HCT116 (cell line): Measurements from ENCODE around the gene FAM20C. TPM values are rescaled to one million over a fixed set of nuclear protein-coding genes. Genes with fewer than 3 reads are reported as not detected.

Experiments
- ATAC-seq: fragments of 200-7000 bp; cut with Tn5 transposase; 2 replicates; pipeline ENCODE4 v1.9.1; 2020; ENCODE audit warnings: mild to moderate bottlenecking, moderate library complexity
- BruUV-seq: library from RNA; stranded (reverse); fragments of 400-500 nt; replicated peaks from 2 replicates; lab custom pipeline; 2021; lab: Mats Ljungman, UMichigan
- CTCF ChIA-PET: fragments of 300-600 bp; sonication (Branson Sonifier 250); formaldehyde crosslinking; loops from one replicate; lab custom pipeline; 2021; ENCODE audit warnings: antibody characterized with exemption; lab: Charles Lee
- POLR2A ChIA-PET: fragments of 300-600, 350-600 bp; sonication (Branson Sonifier 250); formaldehyde crosslinking; loops from one replicate; lab custom pipeline; 2021; ENCODE audit warnings: antibody characterized with exemption; lab: Charles Lee
- RAD21 ChIA-PET, 2 experiments: fragments of 300-600 bp; sonication (Branson Sonifier 250); formaldehyde crosslinking; loops; one replicate each; lab custom pipeline; 2023; ENCODE audit warnings: low total read pairs in 2 of 2; ENCODE audit not compliant: uncharacterized antibody in 2 of 2, unreplicated experiment in 2 of 2, low non-redundant PET in 1 of 2; lab: Charles Lee
- DNase-seq: peaks from one replicate; pipeline ENCODE4 v3.0.0-alpha.2; 2010; ENCODE audit warnings: low read depth, low spot score
- H2AFZ ChIP-seq: fragments of 200-600 bp; shearing (Covaris generic), sonication (generic); 2 replicates; pipeline ENCODE4 v1.6.1; 2017; ENCODE audit warnings: low read depth, mixed run types, mixed read lengths, antibody characterized with exemption, low read length; ENCODE audit not compliant: poor library complexity, severe bottlenecking
- H3K27ac ChIP-seq: 2 replicates; pipeline ENCODE4 v1.5.1; 2012; ENCODE audit warnings: low read depth, low read length
- H3K27me3 ChIP-seq: fragments of 200-600 bp; sonication (generic); 2 replicates; pipeline ENCODE4 v1.6.1; 2016; ENCODE audit warnings: mixed run types, low read length, mixed read lengths; ENCODE audit not compliant: insufficient read depth
- H3K36me3 ChIP-seq, 2 experiments: fragments of 200-500 bp in 1 of 2; fragments of 200-600 bp in 1 of 2; sonication (Bioruptor generic) in 1 of 2; sonication (generic) in 1 of 2; 2 replicates each; pipeline versions ENCODE4 v1.5.1 to v1.6.1; 2014 to 2016; ENCODE audit warnings: low read length in 2 of 2, inconsistent platforms in 1 of 2, mixed read lengths in 1 of 2, mixed run types in 1 of 2; ENCODE audit not compliant: insufficient read depth in 2 of 2, control insufficient read depth in 1 of 2
- H3K4me1 ChIP-seq, 2 experiments: fragments of 200-600 bp in 1 of 2; sonication (generic) in 1 of 2; 2 replicates each; pipeline versions ENCODE4 v1.5.1 to v1.6.1; 2012 to 2017; ENCODE audit warnings: low read length in 2 of 2, inconsistent platforms in 1 of 2, mild to moderate bottlenecking in 1 of 2, mixed read lengths in 1 of 2, mixed run types in 1 of 2, moderate library complexity in 1 of 2; ENCODE audit not compliant: insufficient read depth in 2 of 2, control insufficient read depth in 1 of 2
- H3K4me2 ChIP-seq: fragments of 200-600 bp; sonication (generic); 2 replicates; pipeline ENCODE4 v1.6.1; 2017; ENCODE audit warnings: mixed run types, low read length, mixed read lengths
- H3K4me3 ChIP-seq, 2 experiments: fragments of 200-600 bp in 1 of 2; sonication (generic) in 1 of 2; replicated peaks in 1 of 2; 2 replicates each; pipeline ENCODE4 v1.5.1; 2011 to 2016; ENCODE audit warnings: low read length in 2 of 2, control low read depth in 1 of 2, low read depth in 1 of 2, mild to moderate bottlenecking in 1 of 2, mixed read lengths in 1 of 2, mixed run types in 1 of 2
- H3K79me2 ChIP-seq: fragments of 200-600 bp; sonication (generic); 2 replicates; pipeline ENCODE4 v1.6.1; 2017; ENCODE audit warnings: mild to moderate bottlenecking, mixed run types, low read length, moderate library complexity, mixed read lengths; ENCODE audit not compliant: insufficient read depth
- H3K9ac ChIP-seq: fragments of 200-600 bp; sonication (generic); 2 replicates; pipeline ENCODE4 v1.6.1; 2016; ENCODE audit warnings: low read length, mixed read lengths
- H3K9me2 ChIP-seq: fragments of 200-600 bp; sonication (generic), shearing (Covaris generic); 2 replicates; pipeline ENCODE4 v1.6.1; 2017; ENCODE audit warnings: mixed run types, mild to moderate bottlenecking, moderate library complexity; ENCODE audit not compliant: insufficient read depth
- H3K9me3 ChIP-seq, 2 experiments: fragments of 200-500 bp in 1 of 2; fragments of 200-600 bp in 1 of 2; sonication (Bioruptor generic) in 1 of 2; sonication (generic) in 1 of 2; 2 replicates each; pipeline ENCODE4 v1.6.1; 2014 to 2017; ENCODE audit warnings: low read length in 2 of 2, mixed read lengths in 2 of 2, inconsistent platforms in 1 of 2, low read depth in 1 of 2, mild to moderate bottlenecking in 1 of 2, mixed run types in 1 of 2, moderate library complexity in 1 of 2; ENCODE audit not compliant: control insufficient read depth in 1 of 2, insufficient read depth in 1 of 2
- H4K20me1 ChIP-seq: fragments of 200-600 bp; sonication (generic), shearing (Covaris generic); 2 replicates; pipeline ENCODE4 v1.6.1; 2017; ENCODE audit warnings: mixed run types, mild to moderate bottlenecking, moderate library complexity; ENCODE audit not compliant: insufficient read depth
- ATF3 ChIP-seq: IDR thresholded peaks from 2 replicates; pipeline ENCODE4 v1.6.1; 2012
- EGR1 ChIP-seq: IDR thresholded peaks from 2 replicates; pipeline ENCODE4 v1.6.1; 2012; ENCODE audit warnings: low read depth
- EZH2 ChIP-seq: fragments of 200-600 bp; sonication (generic); IDR thresholded peaks from 2 replicates; pipeline ENCODE4 v1.6.1; 2017; ENCODE audit warnings: antibody characterized with exemption, mixed run types
- FOSL1 ChIP-seq: IDR thresholded peaks from 2 replicates; pipeline ENCODE4 v1.6.1; 2012; ENCODE audit warnings: low read depth
- POLR2AphosphoS5 ChIP-seq: IDR thresholded peaks from 2 replicates; pipeline ENCODE4 v1.6.1; 2011; ENCODE audit warnings: mild to moderate bottlenecking, low read depth, low read length, moderate library complexity
- SIN3A ChIP-seq: IDR thresholded peaks from 2 replicates; pipeline ENCODE4 v1.6.1; 2012; ENCODE audit warnings: low read depth
- SP1 ChIP-seq: IDR thresholded peaks from 2 replicates; pipeline ENCODE4 v1.6.1; 2012; ENCODE audit warnings: low read depth
- SRF ChIP-seq: IDR thresholded peaks from 2 replicates; pipeline ENCODE4 v1.6.1; 2012; ENCODE audit warnings: low read depth
- TCF7L2 ChIP-seq: IDR thresholded peaks from 2 replicates; pipeline ENCODE4 v1.7.0; 2011; ENCODE audit warnings: borderline replicate concordance, inconsistent platforms; ENCODE audit not compliant: insufficient read depth, insufficient read length; ENCODE audit errors: extremely low read depth
- YY1 ChIP-seq: IDR thresholded peaks from 2 replicates; pipeline ENCODE4 v1.6.1; 2011; ENCODE audit warnings: low read length, low read depth, moderate library complexity, mild to moderate bottlenecking; ENCODE audit not compliant: insufficient replicate concordance; ENCODE audit errors: extremely low read depth
- ZNF274 ChIP-seq: fragments of 200-500 bp; sonication (Bioruptor generic); IDR thresholded peaks from 2 replicates; pipeline ENCODE4 v1.6.1; 2014; ENCODE audit warnings: mild to moderate bottlenecking, low read depth, low read length, inconsistent platforms
- intact Hi-C: fragments of 100-400 bp; cut with micrococcal nuclease; formaldehyde crosslinking; loops from 2 replicates; pipeline ENCODE4 v1.10.0; 2022
- total RNA-seq: library from RNA; stranded (reverse); gene quantifications from one replicate; pipeline ENCODE4 v1.2.1, GENCODE V29; 2021; ENCODE audit not compliant: unreplicated experiment
- TF ChIP-seq, protein P1 (sequence below): IDR thresholded peaks from 2 replicates; pipeline ENCODE4 v1.6.1; 2011; ENCODE audit warnings: mild to moderate bottlenecking, low read length, moderate library complexity; ENCODE audit not compliant: insufficient replicate concordance; ENCODE audit errors: extremely low read depth
- TF ChIP-seq, protein P2 (sequence below), 3 experiments: fragments of 200-600 bp in 1 of 3; sonication (generic) in 1 of 3; IDR thresholded peaks in 2 of 3; conservative IDR thresholded peaks in 1 of 3; 2 replicates each; pipeline ENCODE4 v1.5.1; 2012 to 2017; ENCODE audit warnings: low read depth in 2 of 3, low read length in 2 of 3, antibody characterized with exemption in 1 of 3, borderline replicate concordance in 1 of 3, control low read depth in 1 of 3, mild to moderate bottlenecking in 1 of 3, mixed read lengths in 1 of 3, mixed run types in 1 of 3, moderate library complexity in 1 of 3; ENCODE audit not compliant: insufficient read depth in 1 of 3

The FAM20C gene
- total RNA-seq, 1 experiment from 2014 or later: 27.1 TPM

GRCh38 chr7:264541-265191 is 72.3 kb downstream of the FAM20C start (continued):
- TF ChIP-seq TCF7L2: no peak

- ChIA-PET POLR2A (no interaction called here), CTCF (no interaction called here)
- no TSS peak for BruUV-seq
Measured at GRCh38 chr7:265192-265997, 73.0 kb downstream of the FAM20C start.

More at GRCh38 chr7:265192-265997, 73.0 kb downstream of the FAM20C start:
- H2AFZ ChIP-seq: no peak overlapping the region
- H3K9me3 ChIP-seq: peaks cover 19 to 23% of the 10 kb centered on the region in 2 experiments; a peak in 2 of 4 replicates
- H3K9me2 ChIP-seq: no peaks in the 10 kb centered on the region
- no peak overlapping the region for H3K4me3 ChIP-seq
- RAD21 ChIA-PET: no interaction called here
- TF ChIP-seq SP1: no peak
- TF ChIP-seq EZH2: no peak
- TF ChIP-seq SRF: no peak
- TF ChIP-seq, protein P1, sequence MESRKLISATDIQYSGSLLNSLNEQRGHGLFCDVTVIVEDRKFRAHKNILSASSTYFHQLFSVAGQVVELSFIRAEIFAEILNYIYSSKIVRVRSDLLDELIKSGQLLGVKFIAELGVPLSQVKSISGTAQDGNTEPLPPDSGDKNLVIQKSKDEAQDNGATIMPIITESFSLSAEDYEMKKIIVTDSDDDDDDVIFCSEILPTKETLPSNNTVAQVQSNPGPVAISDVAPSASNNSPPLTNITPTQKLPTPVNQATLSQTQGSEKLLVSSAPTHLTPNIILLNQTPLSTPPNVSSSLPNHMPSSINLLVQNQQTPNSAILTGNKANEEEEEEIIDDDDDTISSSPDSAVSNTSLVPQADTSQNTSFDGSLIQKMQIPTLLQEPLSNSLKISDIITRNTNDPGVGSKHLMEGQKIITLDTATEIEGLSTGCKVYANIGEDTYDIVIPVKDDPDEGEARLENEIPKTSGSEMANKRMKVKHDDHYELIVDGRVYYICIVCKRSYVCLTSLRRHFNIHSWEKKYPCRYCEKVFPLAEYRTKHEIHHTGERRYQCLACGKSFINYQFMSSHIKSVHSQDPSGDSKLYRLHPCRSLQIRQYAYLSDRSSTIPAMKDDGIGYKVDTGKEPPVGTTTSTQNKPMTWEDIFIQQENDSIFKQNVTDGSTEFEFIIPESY: no peak
- TF ChIP-seq YY1: no peak
- no peak for TF ChIP-seq EGR1
- TF ChIP-seq POLR2AphosphoS5: no peak
- TF ChIP-seq ZNF274: no peak
- no peak for TF ChIP-seq SIN3A
- TF ChIP-seq, protein P2, sequence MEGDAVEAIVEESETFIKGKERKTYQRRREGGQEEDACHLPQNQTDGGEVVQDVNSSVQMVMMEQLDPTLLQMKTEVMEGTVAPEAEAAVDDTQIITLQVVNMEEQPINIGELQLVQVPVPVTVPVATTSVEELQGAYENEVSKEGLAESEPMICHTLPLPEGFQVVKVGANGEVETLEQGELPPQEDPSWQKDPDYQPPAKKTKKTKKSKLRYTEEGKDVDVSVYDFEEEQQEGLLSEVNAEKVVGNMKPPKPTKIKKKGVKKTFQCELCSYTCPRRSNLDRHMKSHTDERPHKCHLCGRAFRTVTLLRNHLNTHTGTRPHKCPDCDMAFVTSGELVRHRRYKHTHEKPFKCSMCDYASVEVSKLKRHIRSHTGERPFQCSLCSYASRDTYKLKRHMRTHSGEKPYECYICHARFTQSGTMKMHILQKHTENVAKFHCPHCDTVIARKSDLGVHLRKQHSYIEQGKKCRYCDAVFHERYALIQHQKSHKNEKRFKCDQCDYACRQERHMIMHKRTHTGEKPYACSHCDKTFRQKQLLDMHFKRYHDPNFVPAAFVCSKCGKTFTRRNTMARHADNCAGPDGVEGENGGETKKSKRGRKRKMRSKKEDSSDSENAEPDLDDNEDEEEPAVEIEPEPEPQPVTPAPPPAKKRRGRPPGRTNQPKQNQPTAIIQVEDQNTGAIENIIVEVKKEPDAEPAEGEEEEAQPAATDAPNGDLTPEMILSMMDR (IDR thresholded peaks at IDR 0.05 in 2 of 3, conservative IDR thresholded peaks at IDR 0.05 in 1 of 3; ENCODE audit: borderline replicate concordance in 1 of 3, insufficient read depth in 1 of 3, low read depth in 2 of 3, low read length in 2 of 3): no peak
- no peak for TF ChIP-seq FOSL1
- TF ChIP-seq ATF3: no peak
- TF ChIP-seq, all 23 proteins: peak for 0
- Histone ChIP-seq H3K9ac (no peak overlapping the region), H3K79me2 (no peaks in the 10 kb centered on the region), H3K27ac (no peak overlapping the region), H3K27me3 (no peaks in the 10 kb centered on the region), H4K20me1 (no peaks in the 10 kb centered on the region), H3K4me2 (no peak overlapping the region), H3K4me1 (no peaks in the 10 kb centered on the region), H3K36me3 (peaks cover 0 to 2% of the 10 kb centered on the region in 2 experiments; a peak in 1 of 4 replicates)
- DNase-seq (no peak), ATAC-seq (no peak)
- intact Hi-C loops: no loop called here
